HCT116 (cell line): Measurements from ENCODE around the gene SLIT1.

Source experiments
- CTCF ChIP-seq, 3 experiments: fragments of 200-600 bp in 1 of 3; sonication (generic) in 1 of 3; IDR thresholded peaks in 2 of 3; conservative IDR thresholded peaks in 1 of 3; 2 replicates each; pipeline ENCODE4 v1.5.1; 2012 to 2017; ENCODE audit warnings: low read depth in 2 of 3, low read length in 2 of 3, antibody characterized with exemption in 1 of 3, borderline replicate concordance in 1 of 3, control low read depth in 1 of 3, mild to moderate bottlenecking in 1 of 3, mixed read lengths in 1 of 3, mixed run types in 1 of 3, moderate library complexity in 1 of 3; ENCODE audit not compliant: insufficient read depth in 1 of 3
- EZH2 ChIP-seq: fragments of 200-600 bp; sonication (generic); IDR thresholded peaks from 2 replicates; pipeline ENCODE4 v1.6.1; 2017; ENCODE audit warnings: antibody characterized with exemption, mixed run types
- FOSL1 ChIP-seq: IDR thresholded peaks from 2 replicates; pipeline ENCODE4 v1.6.1; 2012; ENCODE audit warnings: low read depth
- POLR2AphosphoS5 ChIP-seq: IDR thresholded peaks from 2 replicates; pipeline ENCODE4 v1.6.1; 2011; ENCODE audit warnings: mild to moderate bottlenecking, low read depth, low read length, moderate library complexity
- TCF7L2 ChIP-seq: IDR thresholded peaks from 2 replicates; pipeline ENCODE4 v1.7.0; 2011; ENCODE audit warnings: borderline replicate concordance, inconsistent platforms; ENCODE audit not compliant: insufficient read depth, insufficient read length; ENCODE audit errors: extremely low read depth
- YY1 ChIP-seq: IDR thresholded peaks from 2 replicates; pipeline ENCODE4 v1.6.1; 2011; ENCODE audit warnings: low read length, low read depth, moderate library complexity, mild to moderate bottlenecking; ENCODE audit not compliant: insufficient replicate concordance; ENCODE audit errors: extremely low read depth

- TF ChIP-seq POLR2AphosphoS5, result no peak
- no peak for TF ChIP-seq CTCF (IDR thresholded peaks at IDR 0.05 in 2 of 3, conservative IDR thresholded peaks at IDR 0.05 in 1 of 3; ENCODE audit: borderline replicate concordance in 1 of 3, insufficient read depth in 1 of 3, low read depth in 2 of 3, low read length in 2 of 3)
- TF ChIP-seq YY1, result no peak
- no peak for TF ChIP-seq TCF7L2
- TF ChIP-seq EZH2, result no peak
- TF ChIP-seq FOSL1, result no peak
These were observed 46.1 kb downstream of the SLIT1 start for GRCh38 chr10:97139651-97140048.
